GM23338 (cell line): ENCODE data around the gene PDZD8. TPM values are rescaled to one million over a fixed set of nuclear protein-coding genes. Genes with fewer than 3 reads are reported as not detected.
A peak's percentile ranks its signal among the peaks of the same experiment; 100 is the strongest.

Source experiments
- ATAC-seq: fragments of 200-7000 bp; cut with Tn5 transposase; 3 replicates; pipeline ENCODE4 v1.9.1; 2020
- DNase-seq: peaks from one replicate; pipeline ENCODE4 v3.0.0-alpha.2; 2015; ENCODE audit warnings: low spot score
- H2AFZ ChIP-seq: fragments of 200-600 bp; sonication (generic); 2 replicates; pipeline ENCODE4 v1.8.0; 2016; ENCODE audit warnings: antibody characterized with exemption, mild to moderate bottlenecking, moderate library complexity
- H3F3A ChIP-seq: fragments of 200-600 bp; sonication (generic); replicated peaks from 2 replicates; pipeline ENCODE4 v1.8.0; 2017; ENCODE audit warnings: antibody characterized with exemption, mixed run types, low read depth
- H3K27ac ChIP-seq: fragments of 200-600 bp; sonication (generic); 2 replicates; pipeline ENCODE4 v1.6.1; 2016; ENCODE audit warnings: low read depth
- H3K27me3 ChIP-seq: fragments of 200-600 bp; sonication (generic); 2 replicates; pipeline ENCODE4 v1.8.0; 2016; ENCODE audit warnings: mild to moderate bottlenecking, mixed run types, moderate library complexity; ENCODE audit not compliant: insufficient read depth
- H3K36me3 ChIP-seq: fragments of 200-600 bp; sonication (generic); 2 replicates; pipeline ENCODE4 v1.8.0; 2016; ENCODE audit warnings: mild to moderate bottlenecking; ENCODE audit not compliant: insufficient read depth
- H3K4me1 ChIP-seq: fragments of 200-600 bp; sonication (generic); 2 replicates; pipeline ENCODE4 v1.8.0; 2016; ENCODE audit warnings: mild to moderate bottlenecking, moderate library complexity; ENCODE audit not compliant: insufficient read depth
- H3K4me2 ChIP-seq: fragments of 200-600 bp; sonication (generic); 2 replicates; pipeline ENCODE4 v1.7.1; 2017; ENCODE audit warnings: mixed run types
- H3K4me3 ChIP-seq: fragments of 200-600 bp; sonication (generic); 2 replicates; pipeline ENCODE4 v1.6.1; 2016; ENCODE audit warnings: mixed run types
- H3K79me2 ChIP-seq: fragments of 200-600 bp; sonication (generic); replicated peaks from 2 replicates; pipeline ENCODE4 v1.8.0; 2017; ENCODE audit warnings: mild to moderate bottlenecking; ENCODE audit not compliant: insufficient read depth
- H3K9me2 ChIP-seq: fragments of 200-600 bp; sonication (generic); 2 replicates; pipeline ENCODE4 v1.8.0; 2017; ENCODE audit not compliant: insufficient read depth
- H4K20me1 ChIP-seq: fragments of 200-600 bp; sonication (generic); replicated peaks from 2 replicates; pipeline ENCODE4 v1.8.0; 2017; ENCODE audit warnings: mild to moderate bottlenecking; ENCODE audit not compliant: insufficient read depth
- H3K27ac Mint-ChIP-seq: 2 replicates; pipeline ENCODE4 v1.8.0; 2020; ENCODE audit warnings: inconsistent platforms, mild to moderate bottlenecking, moderate library complexity, mixed read lengths
- H3K27me3 Mint-ChIP-seq: 3 replicates; pipeline ENCODE4 v1.8.0; 2022; ENCODE audit warnings: low read depth, mild to moderate bottlenecking, moderate library complexity, mixed read lengths, inconsistent platforms; ENCODE audit not compliant: insufficient read depth, poor library complexity
- H3K36me3 Mint-ChIP-seq: 3 replicates; pipeline ENCODE4 v1.8.0; 2021; ENCODE audit warnings: low read depth, mild to moderate bottlenecking, inconsistent platforms, moderate library complexity, mixed read lengths
- H3K4me1 Mint-ChIP-seq: 3 replicates; pipeline ENCODE4 v1.8.0; 2020; ENCODE audit warnings: mild to moderate bottlenecking, inconsistent platforms, mixed read lengths
- H3K4me3 Mint-ChIP-seq: 3 replicates; pipeline ENCODE4 v1.8.0; 2021; ENCODE audit warnings: moderate library complexity, mild to moderate bottlenecking, inconsistent platforms, mixed read lengths
- H3K9me3 Mint-ChIP-seq: 3 replicates; pipeline ENCODE4 v1.8.0; 2020; ENCODE audit warnings: moderate library complexity, mild to moderate bottlenecking, inconsistent platforms, mixed read lengths
- CTCF ChIP-seq, 2 experiments: fragments of 200-600 bp in 1 of 2; sonication (generic) in 1 of 2; conservative IDR thresholded peaks; 2 replicates each; pipeline versions ENCODE4 v1.5.1 to v1.6.1; 2016 to 2017; ENCODE audit warnings: antibody characterized with exemption in 2 of 2, low read depth in 2 of 2, mild to moderate bottlenecking in 2 of 2, moderate library complexity in 1 of 2
- ETS1 ChIP-seq: IDR thresholded peaks from 2 replicates; pipeline ENCODE4 v1.6.1; 2016; ENCODE audit warnings: antibody characterized with exemption
- EZH2 ChIP-seq: fragments of 200-600 bp; sonication (generic); IDR thresholded peaks from one replicate; pipeline ENCODE4 v1.8.0; 2017; ENCODE audit warnings: antibody characterized with exemption, mild to moderate bottlenecking, low read depth; ENCODE audit not compliant: unreplicated experiment
- EZH2phosphoT487 ChIP-seq: fragments of 200-600 bp; sonication (generic); IDR thresholded peaks from one replicate; pipeline ENCODE4 v1.8.1; 2018; ENCODE audit warnings: antibody characterized with exemption; ENCODE audit not compliant: unreplicated experiment
- JUNB ChIP-seq: IDR thresholded peaks from one replicate; pipeline ENCODE4 v1.6.1; 2016; ENCODE audit warnings: antibody characterized with exemption; ENCODE audit not compliant: unreplicated experiment
- NANOG ChIP-seq: IDR thresholded peaks from 2 replicates; pipeline ENCODE4 v1.6.1; 2016; ENCODE audit warnings: antibody characterized with exemption, borderline replicate concordance
- POLR2AphosphoS5 ChIP-seq: IDR thresholded peaks from 2 replicates; pipeline ENCODE4 v1.6.1; 2016; ENCODE audit warnings: antibody characterized with exemption, low read depth
- REST ChIP-seq: IDR thresholded peaks from one replicate; pipeline ENCODE4 v1.6.1; 2018; ENCODE audit warnings: antibody characterized with exemption; ENCODE audit not compliant: unreplicated experiment
- STAT1 ChIP-seq: IDR thresholded peaks from one replicate; pipeline ENCODE4 v1.6.1; 2016; ENCODE audit warnings: antibody characterized with exemption; ENCODE audit not compliant: unreplicated experiment
- ZNF114 ChIP-seq: fragments of 250-450 bp; sonication (Bioruptor Pico); IDR thresholded peaks from 2 replicates; pipeline ENCODE4 v1.5.0; 2020; ENCODE audit warnings: mild to moderate bottlenecking, moderate library complexity
- ZNF331 ChIP-seq: fragments of 250-450 bp; sonication (Bioruptor Pico); IDR thresholded peaks from 2 replicates; pipeline ENCODE4 v1.5.0; 2020; ENCODE audit warnings: low read depth, mild to moderate bottlenecking, moderate library complexity
- polyA plus RNA-seq: library from polyadenylated mRNA; unstranded; fragments of >200 nt; fragmentation: Nextera tagmentation; extraction: Ambion mirVana; gene quantifications from 2 replicates; pipeline ENCODE4 v1.2.1, GENCODE V29; 2016
- total RNA-seq: library from RNA; depleted of rRNA; stranded (reverse); fragments of >200 nt; shearing (Covaris generic); gene quantifications from 2 replicates; pipeline ENCODE4 v1.2.3, GENCODE V29; 2014

PDZD8 gene
- total and polyA plus RNA-seq, 2 experiments from 2014 or later = 11.4 to 28.6 TPM

- Mint-ChIP-seq H3K9me3 (no peaks in the 10 kb centered on the region), H3K4me1 (peaks cover 24% of the 10 kb centered on the region), H3K36me3 (peaks cover 15% of the 10 kb centered on the region; the same call in 2 of the 3 replicates), H3K27ac (no peak overlapping the region), H3K27me3 (peaks cover 6% of the 10 kb centered on the region), H3K4me3 (no peak overlapping the region)
- no peaks in the 10 kb centered on the region for H3K9me2 ChIP-seq
- TF ChIP-seq ZNF331 (CRISPR knock-in tag) (no peak), EZH2 (no peak), POLR2AphosphoS5 (no peak), CTCF (conservative IDR thresholded peaks at IDR 0.05; ENCODE audit: low read depth in 2 of 2) (no peak), STAT1 (no peak), ZNF114 (CRISPR knock-in tag) (no peak), EZH2phosphoT487 (no peak), NANOG (no peak), REST (no peak)
- peaks cover 72% of the 10 kb centered on the region for H3K79me2 ChIP-seq
- 0 out of 2 replicates have a peak, but pooled peaks cover 2% of the 10 kb centered on the region for H4K20me1 ChIP-seq
- no peak overlapping the region for H3K27ac ChIP-seq
- H3K4me3 ChIP-seq = no peak overlapping the region
- H3K36me3 ChIP-seq = no peaks in the 10 kb centered on the region
- H3K4me2 ChIP-seq = no peak overlapping the region
- H3F3A ChIP-seq = no peaks in the 10 kb centered on the region
- H2AFZ ChIP-seq = no peak overlapping the region
- peaks cover 9% of the 10 kb centered on the region for H3K4me1 ChIP-seq
- DNase-seq (no peak), ATAC-seq (no peak)
- no peaks in the 10 kb centered on the region for H3K27me3 ChIP-seq
Observed at GRCh38 chr10:117334926-117335325, 40.3 kb downstream of the PDZD8 start.

- H3K9me3 Mint-ChIP-seq = no peaks in the 10 kb centered on the region
- peaks cover 75% of the 10 kb centered on the region for H3K79me2 ChIP-seq
- H3K27ac Mint-ChIP-seq = 0 out of 2 replicates have a peak overlapping the region, but pooled peaks have one; percentile 41
- H3K4me3 Mint-ChIP-seq = no peak overlapping the region
- H4K20me1 ChIP-seq = 0 out of 2 replicates have a peak, but pooled peaks cover 2% of the 10 kb centered on the region
- peaks cover 7% of the 10 kb centered on the region for H3K27me3 Mint-ChIP-seq
- no peaks in the 10 kb centered on the region for H3F3A ChIP-seq
- ATAC-seq = no peak
- no peak overlapping the region for H3K27ac ChIP-seq
- peaks cover 5% of the 10 kb centered on the region; the same call in 1 of the 2 replicates for H3K4me1 ChIP-seq
- no peak overlapping the region for H2AFZ ChIP-seq
- H3K27me3 ChIP-seq = no peaks in the 10 kb centered on the region
- peaks cover 24% of the 10 kb centered on the region for H3K4me1 Mint-ChIP-seq
- no peak overlapping the region for H3K4me3 ChIP-seq
- H3K36me3 Mint-ChIP-seq = peaks cover 15% of the 10 kb centered on the region; the same call in 2 of the 3 replicates
- H3K4me2 ChIP-seq = no peak overlapping the region
- DNase-seq = no peak
- H3K9me2 ChIP-seq = no peaks in the 10 kb centered on the region
- no peaks in the 10 kb centered on the region for H3K36me3 ChIP-seq
- TF ChIP-seq NANOG = no peak
- TF ChIP-seq ZNF331 (CRISPR knock-in tag) = no peak
- no peak for TF ChIP-seq ETS1
- TF ChIP-seq STAT1 = no peak
- TF ChIP-seq JUNB = no peak
- TF ChIP-seq REST = no peak
Observed at GRCh38 chr10:117334066-117334465, 41.2 kb downstream of the PDZD8 start.
